HL-60 (cell line): Measurements from ENCODE around the gene RUNX2.
A peak's percentile ranks its signal among the peaks of the same experiment; 100 is the strongest.

Source experiments
- DNase-seq, 2 experiments: peaks; one replicate each; pipeline ENCODE4 v3.0.0-alpha.2; 2010 to 2020; ENCODE audit warnings: low read depth in 1 of 2, low spot score in 1 of 2
- H3K27ac ChIP-seq: fragments of 250-450 bp; sonication (Bioruptor Pico); replicated peaks from 2 replicates; pipeline ENCODE4 v1.5.1; 2020; ENCODE audit warnings: mild to moderate bottlenecking, moderate library complexity
- H3K27me3 ChIP-seq: fragments of 250-450 bp; sonication (Bioruptor Pico); 2 replicates; pipeline ENCODE4 v1.5.1; 2021; ENCODE audit warnings: mild to moderate bottlenecking, moderate library complexity; ENCODE audit not compliant: insufficient read depth, poor library complexity, severe bottlenecking
- H3K4me3 ChIP-seq: replicated peaks from 2 replicates; pipeline ENCODE4 v1.5.1; 2011; ENCODE audit warnings: mild to moderate bottlenecking, control low read depth, low read length; ENCODE audit not compliant: insufficient read depth
- CTCF ChIP-seq: IDR thresholded peaks from one replicate; pipeline ENCODE4 v1.5.1; 2011; ENCODE audit warnings: low read length, control low read depth, inconsistent platforms; ENCODE audit not compliant: insufficient read depth
- GABPA ChIP-seq: IDR thresholded peaks from 2 replicates; pipeline ENCODE4 v1.6.1; 2012; ENCODE audit warnings: low read depth
- POLR2AphosphoS5 ChIP-seq: IDR thresholded peaks from 2 replicates; pipeline ENCODE4 v1.6.1; 2012; ENCODE audit warnings: low read depth
- REST ChIP-seq: IDR thresholded peaks from 2 replicates; pipeline ENCODE4 v1.6.1; 2012; ENCODE audit warnings: low read depth; ENCODE audit not compliant: insufficient replicate concordance
- SPI1 ChIP-seq: IDR thresholded peaks from 2 replicates; pipeline ENCODE4 v1.6.1; 2012; ENCODE audit warnings: low read depth, mild to moderate bottlenecking, borderline replicate concordance

Gene RUNX2

GRCh38 chr6:45644720-45645119 is 316.6 kb downstream of the RUNX2 start:
- Histone ChIP-seq H3K4me3 (no peak overlapping the region), H3K27me3 (no peaks in the 10 kb centered on the region), H3K27ac (no peak overlapping the region)
- no peak for TF ChIP-seq SPI1
- no peak for TF ChIP-seq CTCF
- TF ChIP-seq GABPA, result no peak
- no peak for TF ChIP-seq POLR2AphosphoS5
- no peak for TF ChIP-seq REST
- no peak for DNase-seq

DNA sequence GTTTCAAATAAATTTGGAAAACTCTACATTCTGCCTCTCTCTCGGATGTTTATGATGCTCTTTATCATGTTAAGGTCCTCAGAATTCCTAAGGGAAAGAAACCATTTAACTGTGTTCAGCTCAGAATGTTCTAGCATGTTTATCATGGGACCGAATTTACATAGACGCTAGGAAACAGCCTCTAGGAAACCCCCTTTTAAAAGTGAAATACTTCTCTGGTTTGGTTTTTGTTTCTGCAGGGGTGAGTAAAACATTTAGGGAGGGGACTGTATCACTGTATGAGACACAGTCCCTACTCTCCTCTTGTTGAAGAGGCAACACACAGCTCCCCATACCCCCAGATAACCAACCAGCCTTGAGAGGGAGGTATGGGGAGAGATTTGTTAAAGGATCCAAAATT is 317.2 kb downstream of the RUNX2 start:
- Histone ChIP-seq H3K4me3 (no peak overlapping the region), H3K27ac (no peak overlapping the region), H3K27me3 (no peaks in the 10 kb centered on the region)
- DNase-seq, result no peak
- TF ChIP-seq GABPA, result no peak
- no peak for TF ChIP-seq REST
- no peak for TF ChIP-seq SPI1
- TF ChIP-seq CTCF, result no peak
- no peak for TF ChIP-seq POLR2AphosphoS5

- peak in 1 of 2 experiments; percentile 48 for DNase-seq
- no peak overlapping the region for H3K4me3 ChIP-seq
- TF ChIP-seq CTCF, result no peak
- TF ChIP-seq SPI1, result peak; percentile 66; the same call in 1 of the 2 replicates
- no peak for TF ChIP-seq REST
- TF ChIP-seq POLR2AphosphoS5, result no peak
- TF ChIP-seq GABPA, result peak; percentile 43; the same call in 1 of the 2 replicates
- no peaks in the 10 kb centered on the region for H3K27me3 ChIP-seq
- peak overlapping the region; percentile 40; the same call in 1 of the 2 replicates for H3K27ac ChIP-seq
Measured at GRCh38 chr6:45647341-45648261, 319.5 kb downstream of the RUNX2 start.
